MCF 10A (cell line): ENCODE results near the gene ORC4. TPM values are rescaled to one million over a fixed set of nuclear protein-coding genes. Genes with fewer than 3 reads are reported as not detected.

Experiments used
- BruUV-seq: library from RNA; stranded (reverse); fragments of 400-500 nt; replicated peaks from 2 replicates; lab custom pipeline; 2021; lab: Mats Ljungman, UMichigan
- CTCF ChIA-PET: fragments of 300-600 bp; sonication (Branson Sonifier 250); formaldehyde crosslinking; extraction: SDS; loops from one replicate; lab custom pipeline; 2021; ENCODE audit warnings: antibody characterized with exemption, inconsistent platforms; lab: Yijun Ruan, JAX
- POLR2A ChIA-PET: fragments of 300-600, 350-650 bp; sonication (Branson Sonifier 250); formaldehyde crosslinking; extraction: SDS; loops from one replicate; lab custom pipeline; 2020; ENCODE audit warnings: antibody characterized with exemption, inconsistent platforms; lab: Yijun Ruan, JAX
- DNase-seq: peaks from one replicate; pipeline ENCODE4 v3.0.0-alpha.2; 2018; ENCODE audit not compliant: unreplicated experiment
- H3K27ac Mint-ChIP-seq: one replicate; pipeline ENCODE4 v1.8.0; 2022; ENCODE audit warnings: mild to moderate bottlenecking, low read depth, mixed read lengths; ENCODE audit not compliant: unreplicated experiment
- H3K27me3 Mint-ChIP-seq: one replicate; pipeline ENCODE4 v1.8.0; 2022; ENCODE audit warnings: mixed read lengths; ENCODE audit not compliant: insufficient read depth, unreplicated experiment
- H3K36me3 Mint-ChIP-seq: one replicate; pipeline ENCODE4 v1.8.0; 2022; ENCODE audit warnings: mild to moderate bottlenecking, moderate library complexity, mixed read lengths; ENCODE audit not compliant: insufficient read depth, unreplicated experiment
- H3K4me1 Mint-ChIP-seq: one replicate; pipeline ENCODE4 v1.8.0; 2022; ENCODE audit warnings: mixed read lengths; ENCODE audit not compliant: insufficient read depth, unreplicated experiment
- H3K4me3 Mint-ChIP-seq: one replicate; pipeline ENCODE4 v1.8.0; 2022; ENCODE audit warnings: mild to moderate bottlenecking, moderate library complexity, mixed read lengths; ENCODE audit not compliant: unreplicated experiment
- H3K9me3 Mint-ChIP-seq: one replicate; pipeline ENCODE4 v1.8.0; 2022; ENCODE audit warnings: mixed read lengths; ENCODE audit not compliant: unreplicated experiment
- intact Hi-C: fragments of 100-400 bp; cut with micrococcal nuclease; formaldehyde crosslinking; loops from 2 replicates; pipeline ENCODE4 v1.14.1; 2022
- total RNA-seq: library from RNA; stranded (reverse); gene quantifications from 2 replicates; pipeline ENCODE4 v1.2.3, GENCODE V29; 2022
- TF ChIP-seq, protein P1 (sequence below): fragments of 200-600 bp; IDR thresholded peaks from one replicate; pipeline ENCODE4 v1.8.0; 2022; ENCODE audit warnings: antibody characterized with exemption, mild to moderate bottlenecking; ENCODE audit not compliant: unreplicated experiment

ORC4 gene
- total RNA-seq, 1 experiment from 2014 or later, result 53.3 TPM

DNA sequence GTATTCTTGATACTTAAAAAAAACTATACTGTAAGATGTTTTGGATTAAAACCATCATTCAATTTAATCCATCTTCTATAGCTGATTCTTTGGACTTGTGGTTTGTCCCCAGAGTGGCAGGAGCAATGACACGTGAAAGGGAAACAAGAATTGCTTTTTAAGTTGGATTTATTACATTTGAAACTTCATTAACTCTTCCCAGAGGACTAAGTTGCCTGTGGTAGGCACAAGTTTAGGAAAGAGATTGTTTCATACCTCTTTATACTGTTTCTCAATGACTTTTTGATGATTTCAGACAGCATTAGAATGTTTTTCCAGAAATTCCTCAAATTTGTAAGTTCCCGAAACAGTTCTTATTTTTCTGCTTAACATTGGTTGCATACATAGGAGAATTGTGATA, 134.4 kb downstream of the ORC4 start:
- no peaks in the 10 kb centered on the region for H3K27me3 Mint-ChIP-seq
- H3K9me3 Mint-ChIP-seq, result no peaks in the 10 kb centered on the region
- ChIA-PET CTCF (interaction anchor here (0.9 to 1.1 kb wide), 2 partner anchors 23 to 786 kb away, joined by 3 read pairs; no protein-coding TSS in a partner anchor), POLR2A (interaction anchor here (0.5 to 0.7 kb wide), 2 partner anchors 14 to 709 kb away, joined by 3 to 4 read pairs; no protein-coding TSS in a partner anchor)
- no peak overlapping the region for H3K4me3 Mint-ChIP-seq
- no peaks in the 10 kb centered on the region for H3K36me3 Mint-ChIP-seq
- intact Hi-C loops, result loop anchor here (10.0 kb wide), 1 partner anchor 61 kb away; no protein-coding TSS in a partner anchor
- DNase-seq, result no peak
- no TSS peak for BruUV-seq
- peaks cover 7% of the 10 kb centered on the region for H3K4me1 Mint-ChIP-seq
- no peak overlapping the region for H3K27ac Mint-ChIP-seq
- TF ChIP-seq, protein P1, sequence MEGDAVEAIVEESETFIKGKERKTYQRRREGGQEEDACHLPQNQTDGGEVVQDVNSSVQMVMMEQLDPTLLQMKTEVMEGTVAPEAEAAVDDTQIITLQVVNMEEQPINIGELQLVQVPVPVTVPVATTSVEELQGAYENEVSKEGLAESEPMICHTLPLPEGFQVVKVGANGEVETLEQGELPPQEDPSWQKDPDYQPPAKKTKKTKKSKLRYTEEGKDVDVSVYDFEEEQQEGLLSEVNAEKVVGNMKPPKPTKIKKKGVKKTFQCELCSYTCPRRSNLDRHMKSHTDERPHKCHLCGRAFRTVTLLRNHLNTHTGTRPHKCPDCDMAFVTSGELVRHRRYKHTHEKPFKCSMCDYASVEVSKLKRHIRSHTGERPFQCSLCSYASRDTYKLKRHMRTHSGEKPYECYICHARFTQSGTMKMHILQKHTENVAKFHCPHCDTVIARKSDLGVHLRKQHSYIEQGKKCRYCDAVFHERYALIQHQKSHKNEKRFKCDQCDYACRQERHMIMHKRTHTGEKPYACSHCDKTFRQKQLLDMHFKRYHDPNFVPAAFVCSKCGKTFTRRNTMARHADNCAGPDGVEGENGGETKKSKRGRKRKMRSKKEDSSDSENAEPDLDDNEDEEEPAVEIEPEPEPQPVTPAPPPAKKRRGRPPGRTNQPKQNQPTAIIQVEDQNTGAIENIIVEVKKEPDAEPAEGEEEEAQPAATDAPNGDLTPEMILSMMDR, result no peak

DNA sequence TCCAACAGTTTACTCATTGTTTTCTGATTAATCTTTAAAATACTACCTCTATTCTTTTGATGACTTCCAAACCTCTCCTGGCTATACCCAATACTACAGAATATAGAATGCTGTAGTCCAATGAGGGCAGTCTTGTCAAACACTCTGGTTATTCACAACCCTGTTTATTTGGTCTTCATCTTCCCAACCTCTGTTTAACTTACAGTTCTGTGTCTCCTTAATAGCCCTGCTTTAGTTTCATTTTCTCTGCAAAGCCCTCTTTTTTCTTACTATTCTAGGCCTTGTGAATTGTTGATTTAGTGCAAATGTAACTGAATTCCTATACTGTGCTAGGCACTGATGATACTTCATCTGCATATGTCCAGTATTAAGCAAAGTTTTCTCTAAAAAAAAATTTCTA, 135.7 kb downstream of the ORC4 start:
- H3K27ac Mint-ChIP-seq, result no peak overlapping the region
- no peak for DNase-seq
- H3K9me3 Mint-ChIP-seq, result no peaks in the 10 kb centered on the region
- ChIA-PET POLR2A (interaction anchor here (0.6 kb wide), 1 partner anchor 32 kb away, joined by 3 read pairs; no protein-coding TSS in a partner anchor), CTCF (interaction anchor here (0.6 kb wide), 1 partner anchor 971 kb away, joined by 3 read pairs; no protein-coding TSS in a partner anchor)
- TF ChIP-seq, protein P1, result no peak
- no peak overlapping the region for H3K4me3 Mint-ChIP-seq
- H3K27me3 Mint-ChIP-seq, result no peaks in the 10 kb centered on the region
- H3K4me1 Mint-ChIP-seq, result peaks cover 7% of the 10 kb centered on the region
- intact Hi-C loops, result loop anchor here (10.0 kb wide), 1 partner anchor 60 kb away; no protein-coding TSS in a partner anchor
- no TSS peak for BruUV-seq
- no peaks in the 10 kb centered on the region for H3K36me3 Mint-ChIP-seq

DNA sequence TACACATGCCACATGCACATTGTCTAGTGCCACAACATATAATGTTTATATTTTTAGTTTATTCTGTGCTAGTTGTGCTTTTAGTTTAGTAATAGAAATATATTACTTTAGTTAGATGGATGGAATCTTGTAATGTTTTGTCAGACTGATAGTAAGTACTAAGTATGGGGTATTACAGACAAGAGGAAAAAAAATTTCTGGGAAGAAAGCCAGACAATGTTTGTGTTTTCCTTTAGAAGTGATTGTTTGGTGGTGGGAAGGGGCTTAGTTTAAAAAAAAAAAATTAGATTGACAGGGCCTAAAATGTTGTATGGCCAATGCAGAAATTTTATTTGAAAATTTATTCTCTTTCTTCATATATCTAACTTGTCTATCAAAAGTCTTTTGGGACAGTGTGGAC, 137.9 kb downstream of the ORC4 start:
- Mint-ChIP-seq H3K9me3 (no peaks in the 10 kb centered on the region), H3K4me3 (no peak overlapping the region), H3K4me1 (peaks cover 7% of the 10 kb centered on the region), H3K27me3 (no peaks in the 10 kb centered on the region), H3K36me3 (no peaks in the 10 kb centered on the region), H3K27ac (no peak overlapping the region)
- TF ChIP-seq, protein P1, result no peak
- intact Hi-C loops, result loop anchor here (10.0 kb wide), 1 partner anchor 58 kb away; no protein-coding TSS in a partner anchor
- CTCF ChIA-PET, result no interaction called here
- DNase-seq, result no peak
- no TSS peak for BruUV-seq
- POLR2A ChIA-PET, result no interaction called here

Other genes starting within 250 kb of the ORC4 start
- 11.2 and 11.9 TPM in 2 replicates for gene ACVR2A, start 175.7 kb downstream of the ORC4 start, total RNA-seq
- gene MBD5, start 354 bp upstream of the ORC4 start, total RNA-seq, result 30.4 and 33.9 TPM in 2 replicates